NOMO-1 (cell line): ENCODE measurements around the gene PARP8.

Source experiments
- DNase-seq, 2 experiments: peaks; one replicate each; lab custom pipeline; 2025; ENCODE audit not compliant: unreplicated experiment in 2 of 2; lab: John Stamatoyannopoulos, UW

Gene PARP8

GRCh38 chr5:50887889-50888633, 221.6 kb downstream of the PARP8 start:
- no peak for DNase-seq

- no peak for DNase-seq
Observed at GRCh38 chr5:50888751-50889150, 222.3 kb downstream of the PARP8 start.

GRCh38 chr5:50889790-50890189, 223.4 kb downstream of the PARP8 start:
- no peak for DNase-seq
